Measurements from ENCODE around the gene CNKSR3.

Gene CNKSR3

DNA sequence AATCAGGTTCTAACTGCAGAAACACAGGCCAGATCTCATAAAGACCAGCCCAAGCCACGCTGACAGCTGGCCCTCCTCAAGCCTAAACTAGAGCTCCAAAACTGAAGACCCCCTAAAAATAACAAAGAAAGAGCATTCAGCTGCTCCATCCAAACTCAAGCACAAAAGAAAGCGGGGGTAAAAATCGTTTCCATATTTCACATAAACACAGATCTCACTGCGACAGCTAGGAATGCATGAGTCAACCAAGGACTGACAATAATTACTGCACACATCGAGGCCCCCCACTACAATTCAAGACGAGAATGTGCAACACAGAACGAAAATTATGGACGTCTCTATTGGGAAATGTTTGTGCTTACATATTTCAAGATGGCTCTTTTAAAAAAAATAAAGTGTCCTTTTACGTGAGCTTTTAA is 31.1 kb downstream of the CNKSR3 start:
- DNase-seq (ENCODE audit: low read depth): no peak

DNA sequence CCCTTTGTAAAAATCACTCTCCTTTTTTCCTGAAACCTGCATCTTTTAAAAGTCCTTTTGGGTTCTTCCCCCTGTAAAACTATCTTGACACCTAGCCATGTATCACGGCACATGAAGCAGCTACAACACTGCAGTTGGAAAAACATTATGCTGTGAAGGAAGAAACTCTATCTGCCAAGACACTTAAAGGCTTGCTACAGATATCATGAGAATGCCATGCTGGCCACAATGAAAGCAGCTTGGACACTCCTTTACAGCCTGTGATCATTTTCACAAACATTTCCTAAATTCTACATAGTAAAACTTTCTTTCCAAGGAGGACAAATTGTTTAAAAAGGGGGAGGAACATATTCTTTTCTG is 31.8 kb downstream of the CNKSR3 start:
- DNase-seq (ENCODE audit: low read depth): no peak

DNA sequence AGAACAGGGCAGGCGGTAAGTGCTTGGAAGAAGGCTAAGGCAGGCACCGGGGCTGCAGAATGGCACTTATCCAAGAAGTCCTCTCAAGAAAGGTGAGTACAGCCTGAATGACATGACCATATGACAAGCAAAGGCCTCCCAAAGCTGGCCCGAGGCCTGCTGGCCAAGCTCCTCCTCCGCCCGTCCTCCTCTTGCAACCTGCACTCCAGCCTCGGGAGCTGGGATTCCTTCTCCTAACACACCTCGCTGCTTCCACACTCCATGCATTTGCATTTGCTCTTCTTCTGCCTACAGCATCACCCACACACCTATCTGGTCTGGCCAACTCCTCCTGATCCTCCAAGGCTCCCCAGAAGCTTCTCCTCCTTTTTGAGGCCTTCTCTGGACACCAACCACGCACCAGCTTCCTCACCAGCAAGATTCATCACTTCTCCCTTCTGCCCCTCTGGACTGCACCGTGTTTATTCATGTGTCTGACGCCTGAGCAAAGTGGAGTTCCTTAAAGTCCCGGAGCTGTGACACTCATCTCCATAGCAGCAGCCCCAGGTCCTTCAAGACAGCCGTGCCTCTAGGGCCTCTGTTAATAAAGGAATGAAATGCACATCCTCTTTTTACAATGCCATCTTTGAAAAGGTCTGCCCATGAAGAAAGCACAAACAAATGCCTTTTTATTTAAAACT is 32.3 kb downstream of the CNKSR3 start:
- DNase-seq (ENCODE audit: low read depth): no peak

DNA sequence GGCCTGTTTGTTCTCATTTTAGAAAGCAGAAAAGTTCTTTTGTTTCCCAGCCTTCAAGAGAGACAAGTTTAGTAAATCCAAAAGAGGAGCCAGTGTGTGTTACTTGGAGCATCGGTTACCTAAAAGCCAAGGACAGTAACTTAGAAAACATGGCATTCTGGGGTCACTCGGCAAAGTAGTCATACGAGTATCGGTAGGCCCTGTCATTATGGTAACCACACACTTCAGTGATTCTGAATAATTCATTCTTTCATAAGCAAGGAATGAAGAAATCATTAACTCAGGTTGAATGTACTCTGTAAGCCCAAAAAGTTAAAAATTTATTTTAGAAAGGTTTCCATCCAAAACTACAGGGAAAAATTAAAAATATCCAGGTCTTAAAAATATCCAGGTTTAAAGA is 34.0 kb downstream of the CNKSR3 start:
- DNase-seq (ENCODE audit: low read depth): no peak

DNA sequence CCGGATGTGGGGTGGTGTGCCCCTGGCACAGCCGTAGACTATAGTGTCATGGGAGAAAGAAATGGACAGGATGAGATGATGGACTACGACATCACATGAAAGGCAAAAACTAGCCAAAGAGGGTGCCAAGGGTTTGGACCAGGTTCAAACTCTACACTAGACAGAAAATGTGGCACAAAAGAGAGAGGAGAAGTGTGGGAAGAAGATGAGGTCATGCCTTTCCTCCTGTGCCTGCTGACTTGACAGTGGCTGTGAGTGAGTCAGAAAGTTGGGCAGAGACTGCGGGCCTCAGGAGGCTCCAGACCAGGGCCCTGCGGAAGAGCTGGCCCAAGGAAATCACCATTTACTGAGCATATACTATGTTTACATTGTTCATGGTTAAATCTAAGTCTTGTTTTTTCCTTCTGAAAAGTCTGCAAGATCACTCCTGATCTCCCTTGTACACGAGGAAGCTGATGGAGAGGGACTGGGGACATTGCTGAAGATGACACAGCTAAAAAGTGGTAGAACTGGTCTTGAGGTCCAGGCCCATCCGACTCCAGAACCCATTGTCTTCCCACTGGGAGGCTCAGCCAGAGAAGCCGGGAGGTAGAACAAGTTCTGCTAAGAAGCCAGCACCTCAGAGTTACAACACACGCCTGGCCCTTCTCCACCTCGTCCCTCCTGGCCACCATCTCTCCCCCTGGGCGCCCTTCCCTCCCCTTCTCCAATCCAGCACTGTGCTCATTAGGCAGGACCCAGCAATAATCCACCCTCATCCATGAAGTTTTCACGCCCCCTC is 35.6 kb downstream of the CNKSR3 start:
- DNase-seq (ENCODE audit: low read depth): no peak

DNA sequence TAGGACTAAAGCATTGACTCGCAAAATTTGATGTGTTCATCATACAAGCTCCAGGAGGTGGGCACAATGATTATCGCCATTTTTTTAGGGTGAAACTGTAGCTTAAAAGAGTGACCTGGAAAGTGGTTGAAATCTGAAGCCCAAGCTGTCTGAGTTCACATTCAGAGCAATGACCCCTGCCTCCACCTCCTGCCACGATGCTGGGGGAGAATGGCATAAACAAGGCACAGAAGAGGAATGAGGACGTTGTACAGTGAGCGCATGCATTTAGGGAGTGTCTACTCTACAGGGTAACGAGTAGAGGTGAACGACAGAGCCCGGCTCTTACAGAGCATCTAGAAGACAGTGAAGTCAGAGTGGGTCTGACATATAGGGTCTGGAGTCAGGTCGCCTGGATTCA is 37.2 kb downstream of the CNKSR3 start:
- DNase-seq (ENCODE audit: low read depth): no peak

DNA sequence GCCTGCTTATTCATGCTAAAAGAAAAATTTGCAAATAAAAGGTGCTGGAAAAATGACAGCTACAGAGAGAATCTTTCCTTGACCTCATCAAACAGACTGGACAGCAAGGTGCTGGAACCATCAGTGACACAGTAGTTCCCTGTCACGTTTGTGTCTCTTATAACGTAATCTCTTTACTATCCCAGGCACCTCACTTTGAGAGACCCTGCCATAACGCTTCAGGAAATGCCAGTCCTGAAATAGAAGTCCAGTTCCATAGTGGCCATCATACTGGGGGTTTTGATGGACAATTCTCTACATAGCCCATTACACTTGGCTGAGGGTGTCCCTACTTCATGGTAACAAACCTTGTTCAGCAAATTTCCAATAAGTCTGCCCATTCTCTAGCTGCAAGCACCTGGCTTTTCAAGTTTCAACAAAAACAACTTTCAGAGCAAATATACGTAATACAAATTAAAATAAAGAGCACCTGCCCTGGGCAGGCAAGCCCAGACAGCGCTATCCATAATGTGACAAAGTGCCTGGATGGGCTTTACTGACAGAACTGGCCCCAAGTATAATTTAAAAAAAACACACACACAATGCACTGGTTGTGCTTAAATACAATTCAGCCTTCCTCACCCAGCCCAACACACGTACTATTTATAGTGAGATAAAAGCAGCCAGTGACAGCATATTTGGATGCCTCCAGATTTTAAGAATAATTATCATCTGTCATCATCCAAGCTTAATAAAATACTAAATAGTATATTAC is 38.7 kb downstream of the CNKSR3 start:
- no peak for DNase-seq (ENCODE audit: low read depth)

DNA sequence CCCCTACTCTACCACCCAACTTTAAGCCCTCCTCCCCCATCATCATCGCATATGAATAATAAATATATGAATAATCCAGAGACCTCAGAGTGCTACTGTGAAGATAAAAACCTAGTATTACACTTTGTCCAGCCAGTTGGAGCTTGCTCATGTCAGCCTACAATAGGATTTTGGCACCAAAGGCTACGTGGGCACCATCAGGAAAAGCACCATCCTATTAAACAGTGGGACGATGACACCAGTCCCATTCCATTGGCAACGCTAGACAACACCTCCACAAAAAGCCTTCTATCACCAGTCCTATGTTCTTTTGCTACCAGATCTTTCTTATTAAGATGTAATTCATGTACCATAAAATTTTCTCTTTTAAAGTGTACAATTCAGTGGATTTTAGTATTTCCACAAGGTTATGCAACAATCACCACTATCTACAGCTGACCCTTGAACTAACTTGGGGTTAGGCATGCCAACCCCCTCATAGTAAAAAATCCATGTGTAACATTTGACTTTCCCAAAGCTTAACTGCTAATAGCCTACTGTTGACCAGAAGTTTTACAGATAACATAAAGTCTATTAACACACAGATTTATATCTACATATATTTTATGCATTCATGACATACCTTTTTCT is 41.1 kb downstream of the CNKSR3 start:
- DNase-seq (ENCODE audit: low read depth): no peak

DNA sequence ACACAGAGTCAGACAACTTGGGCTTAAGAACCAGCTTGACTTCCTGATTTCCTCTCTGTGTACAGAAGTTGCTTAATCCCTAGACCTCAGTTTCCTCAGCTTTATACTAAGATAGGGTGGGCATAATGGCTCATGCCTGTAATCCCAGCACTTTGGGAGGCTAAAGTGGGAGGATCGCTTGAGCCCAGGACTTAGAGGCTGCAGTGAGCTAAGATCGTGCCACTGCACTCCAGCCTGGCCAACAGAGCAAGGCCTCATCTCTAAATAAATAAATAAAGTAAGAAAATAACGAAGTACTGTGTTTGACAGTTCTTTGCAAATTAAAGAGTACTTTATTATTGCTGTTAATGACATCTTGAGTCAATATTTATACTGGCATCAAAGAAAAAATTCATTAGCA is 41.7 kb downstream of the CNKSR3 start:
- DNase-seq (ENCODE audit: low read depth): no peak

DNA sequence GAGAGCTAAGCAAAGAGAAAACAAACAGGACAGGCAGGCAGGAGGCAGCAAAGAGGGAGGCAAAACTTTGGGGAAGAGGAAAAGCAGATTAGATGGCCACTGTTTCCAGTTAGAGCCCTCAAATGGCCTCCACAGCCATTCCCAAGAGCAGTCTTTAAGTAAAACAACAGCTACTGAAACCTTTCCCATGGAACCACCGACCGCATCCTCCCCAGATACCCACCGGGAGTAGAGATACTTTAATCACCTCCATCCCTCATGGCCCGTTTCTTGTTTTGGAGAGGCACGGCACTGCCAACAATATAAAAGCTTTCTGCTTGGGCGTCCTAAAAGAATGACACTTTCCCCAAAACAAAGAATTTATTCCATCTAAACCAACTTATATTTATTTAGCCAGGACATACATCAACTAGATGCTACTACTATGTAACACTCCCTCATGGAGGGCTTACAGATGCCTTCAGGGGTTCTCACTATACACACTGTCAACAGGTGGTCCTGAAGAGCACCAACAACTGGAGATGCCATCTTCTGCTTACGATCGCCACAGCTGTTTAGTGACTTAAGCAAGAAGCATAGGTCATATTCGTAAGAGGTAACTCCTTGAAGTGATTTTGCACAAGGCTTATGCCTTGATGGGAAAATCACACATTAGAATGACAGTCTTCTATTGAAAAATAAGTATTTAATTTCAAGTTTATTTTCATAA is 43.4 kb downstream of the CNKSR3 start:
- DNase-seq (ENCODE audit: low read depth): no peak

DNA sequence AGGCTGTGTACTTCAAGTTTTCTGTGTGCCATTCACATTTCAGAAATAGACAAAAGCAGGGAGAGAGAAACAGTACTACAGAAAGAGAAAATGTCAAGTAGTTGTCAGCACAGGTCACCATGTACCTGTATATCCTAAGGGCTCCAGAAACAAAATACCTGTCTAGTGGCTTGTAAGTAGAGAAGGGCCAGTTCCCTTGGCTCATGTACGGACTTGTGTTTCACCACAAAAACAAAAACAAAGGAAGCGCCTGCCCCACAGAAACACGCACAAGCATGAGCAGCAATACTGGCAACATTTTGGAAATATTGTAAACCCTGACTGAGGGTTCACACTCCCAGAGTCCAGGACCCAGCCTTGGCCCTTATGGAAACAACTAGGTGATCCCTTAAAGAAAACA is 44.3 kb downstream of the CNKSR3 start:
- no peak for DNase-seq (ENCODE audit: low read depth)

DNA sequence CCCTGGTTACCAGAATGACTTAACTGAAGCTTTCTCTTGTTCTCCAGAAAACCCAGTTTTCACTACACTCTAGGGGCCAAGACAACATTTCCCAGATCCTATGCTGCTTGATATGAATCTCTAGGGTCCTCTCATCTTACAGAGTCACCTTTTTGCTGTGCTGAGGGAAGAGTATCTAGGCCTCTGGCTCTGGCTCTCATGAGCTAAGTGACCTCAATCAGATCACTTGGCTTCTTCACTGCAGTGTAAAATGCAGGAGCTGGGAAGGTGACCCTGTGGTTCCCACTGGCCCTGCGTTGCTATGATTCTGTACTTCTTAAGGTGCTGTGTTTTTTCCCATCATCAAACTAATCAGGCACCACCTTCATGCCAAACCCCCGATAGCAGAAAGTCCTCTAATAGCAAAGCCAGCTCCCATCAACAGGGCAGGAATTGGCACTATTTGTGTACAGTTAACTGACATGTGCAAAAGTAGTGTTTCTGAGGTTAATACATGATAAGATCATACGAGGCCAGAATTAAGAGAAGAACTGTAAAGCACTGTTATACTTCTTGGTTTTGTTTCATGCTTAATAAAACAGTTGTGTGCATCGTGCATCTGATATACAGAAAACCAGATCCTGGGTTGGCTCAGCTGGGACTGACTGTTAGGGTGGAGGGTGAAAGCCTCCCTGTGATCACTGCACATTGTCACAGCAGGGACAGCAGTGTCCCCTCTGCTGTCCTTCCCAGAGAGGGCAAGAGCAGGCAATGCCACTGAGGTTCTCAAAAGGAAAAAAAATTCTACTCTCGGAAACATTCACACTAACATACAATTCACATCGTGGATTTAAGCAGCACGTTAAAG is 46.7 kb downstream of the CNKSR3 start:
- DNase-seq (ENCODE audit: low read depth): no peak

DNA sequence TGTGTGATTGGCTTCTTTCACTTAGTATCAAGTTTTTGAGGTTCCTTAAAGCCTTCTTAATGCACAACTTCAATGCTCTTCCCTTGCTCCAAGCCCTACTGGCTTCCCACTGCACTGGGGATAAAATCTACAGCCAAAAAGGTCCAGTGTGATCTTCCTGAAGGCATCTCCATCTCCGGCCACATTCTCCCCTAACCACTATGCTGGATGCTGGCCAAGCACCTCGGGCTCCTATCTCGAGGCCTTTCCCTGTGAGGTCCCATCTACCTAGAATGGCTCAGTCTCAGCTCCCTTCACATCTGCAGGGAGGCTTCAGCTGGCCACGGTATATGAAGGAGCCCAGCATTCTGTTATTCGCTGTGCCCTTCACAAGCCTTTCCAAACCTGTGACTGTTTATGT is 48.1 kb downstream of the CNKSR3 start:
- no peak for DNase-seq (ENCODE audit: low read depth)

DNA sequence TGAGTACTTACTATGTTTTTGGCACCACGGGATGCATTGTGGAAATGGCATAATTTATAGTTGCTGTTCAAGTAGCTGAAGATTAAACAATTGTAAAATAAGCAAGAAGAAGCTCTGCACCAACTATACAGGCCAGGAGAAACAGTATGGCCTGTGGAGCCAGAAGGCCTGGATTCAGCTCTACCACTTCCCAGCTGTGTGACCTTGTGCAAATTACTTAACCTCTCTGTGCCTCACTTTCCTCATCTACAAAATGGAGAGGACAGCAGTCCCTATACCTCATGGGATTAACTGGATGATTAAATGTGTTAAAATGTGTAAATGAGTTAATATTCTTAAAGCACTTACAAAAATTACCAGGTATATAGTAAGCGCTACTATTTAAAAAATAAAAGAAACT is 49.1 kb downstream of the CNKSR3 start:
- no peak for DNase-seq (ENCODE audit: low read depth)

DNA sequence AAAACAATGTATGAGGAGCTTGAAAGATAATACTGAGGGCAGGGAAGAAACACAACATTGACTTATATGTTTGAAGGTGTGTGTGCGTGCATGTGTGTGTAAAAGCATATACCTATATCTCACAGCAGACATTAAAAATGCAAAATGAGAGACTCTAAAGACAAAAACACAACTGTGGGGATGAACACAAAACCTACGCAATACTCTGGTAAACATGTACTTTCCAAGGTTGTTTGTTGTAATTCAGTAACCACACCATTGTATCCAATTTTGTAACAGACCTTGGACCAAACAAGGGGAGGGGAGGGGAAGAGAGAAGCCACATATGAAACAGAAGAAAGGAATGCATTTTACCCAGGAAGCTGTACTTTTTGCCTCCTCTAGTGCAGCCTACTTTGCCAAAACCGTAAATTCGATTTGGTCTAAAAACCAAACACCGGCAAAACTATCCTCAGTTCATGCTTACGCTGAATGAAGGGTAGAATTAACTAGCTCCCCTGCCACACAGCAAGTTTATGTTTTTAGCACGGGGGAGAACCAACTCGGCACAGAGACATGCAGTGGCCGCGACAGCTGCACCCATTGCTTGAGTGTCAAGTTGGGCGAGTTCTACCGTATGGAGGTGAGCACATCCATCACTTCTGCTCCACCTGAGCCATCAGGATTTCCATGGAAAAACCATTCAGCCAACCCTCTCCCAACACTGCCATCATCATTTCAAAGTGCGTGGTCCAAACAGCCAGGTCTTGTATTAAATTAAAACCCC is 50.0 kb downstream of the CNKSR3 start:
- DNase-seq (ENCODE audit: low read depth): no peak

DNA sequence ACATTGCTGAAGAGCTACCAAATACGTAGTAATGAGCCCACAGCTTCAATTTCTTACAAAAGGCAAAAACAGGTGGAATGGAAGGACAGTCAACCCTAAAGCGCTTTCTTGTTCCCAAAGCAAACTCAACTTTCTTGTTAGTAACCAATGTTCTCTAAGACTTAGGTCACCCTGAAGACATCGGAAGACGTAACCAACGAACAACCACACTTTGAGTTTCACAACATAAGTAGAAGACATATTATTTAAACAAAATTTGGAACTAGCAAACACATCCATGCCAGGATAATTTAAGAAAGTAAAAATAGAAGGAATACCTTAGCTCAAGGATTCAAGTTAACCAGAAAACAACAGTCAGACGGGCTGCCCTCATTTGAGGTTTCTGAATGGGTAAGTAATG is 51.0 kb downstream of the CNKSR3 start:
- no peak for DNase-seq (ENCODE audit: low read depth)

DNA sequence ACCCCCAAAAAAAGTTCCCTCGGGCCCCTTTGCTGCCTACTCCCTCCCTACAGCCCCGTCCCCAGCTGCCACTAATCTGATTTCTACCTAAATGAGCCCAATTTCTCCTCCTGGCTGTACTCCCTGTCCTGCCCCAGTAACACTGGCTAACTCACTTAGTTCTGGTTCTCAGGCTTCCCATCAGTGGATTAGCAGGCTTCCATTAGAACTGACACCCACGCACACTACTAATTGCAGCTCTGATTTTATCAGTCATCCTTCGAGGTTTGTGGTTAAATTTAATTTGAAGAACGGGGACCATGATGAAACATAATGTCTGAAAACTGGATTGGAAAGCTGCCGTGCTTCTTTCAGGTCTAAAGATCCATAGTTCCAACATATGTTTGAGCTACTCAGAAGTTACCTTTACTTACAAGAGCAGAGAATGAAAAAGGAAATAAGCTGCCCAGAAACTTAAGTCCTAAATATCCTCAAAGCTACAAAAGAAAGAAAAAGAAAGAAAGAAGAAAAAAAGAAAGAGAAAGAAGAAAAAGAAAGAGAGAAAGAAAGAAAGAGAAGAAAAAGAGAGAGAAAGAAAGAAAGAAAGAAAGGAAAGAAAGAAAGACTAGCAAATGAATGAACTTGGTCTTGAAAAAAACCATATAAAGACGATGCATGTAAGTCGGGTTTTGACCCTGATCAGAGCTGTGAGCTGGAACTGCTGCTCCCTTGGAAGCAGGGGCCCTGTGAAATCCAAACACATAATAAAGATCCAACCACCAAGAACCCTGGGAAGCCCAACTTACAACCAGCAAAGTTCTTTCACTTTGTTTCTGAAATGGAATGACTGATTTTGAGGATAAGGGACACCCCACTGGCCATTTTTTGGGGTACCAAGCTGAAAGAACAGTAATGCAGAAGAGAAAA is 51.7 kb downstream of the CNKSR3 start:
- no peak for DNase-seq (ENCODE audit: low read depth)

DNA sequence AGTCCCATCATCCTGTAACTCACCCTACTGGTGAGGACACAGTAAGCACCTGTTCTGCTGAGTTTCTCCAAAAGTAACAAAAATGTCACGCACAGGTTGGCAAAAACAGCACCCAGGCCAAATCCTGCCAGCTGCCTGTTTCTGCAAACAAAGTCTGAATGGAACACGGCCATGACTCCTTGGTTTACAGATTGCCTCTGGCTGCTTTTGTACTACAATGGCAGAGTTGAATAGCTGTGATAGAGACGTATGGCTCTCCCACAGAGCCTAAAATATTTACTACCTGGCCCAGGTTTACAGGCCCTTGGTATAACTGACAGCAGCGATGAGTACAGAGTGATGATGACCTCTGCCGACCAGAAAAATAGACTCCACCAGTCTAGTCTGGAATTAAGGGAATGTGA is 52.6 kb downstream of the CNKSR3 start:
- no peak for DNase-seq (ENCODE audit: low read depth)

DNA sequence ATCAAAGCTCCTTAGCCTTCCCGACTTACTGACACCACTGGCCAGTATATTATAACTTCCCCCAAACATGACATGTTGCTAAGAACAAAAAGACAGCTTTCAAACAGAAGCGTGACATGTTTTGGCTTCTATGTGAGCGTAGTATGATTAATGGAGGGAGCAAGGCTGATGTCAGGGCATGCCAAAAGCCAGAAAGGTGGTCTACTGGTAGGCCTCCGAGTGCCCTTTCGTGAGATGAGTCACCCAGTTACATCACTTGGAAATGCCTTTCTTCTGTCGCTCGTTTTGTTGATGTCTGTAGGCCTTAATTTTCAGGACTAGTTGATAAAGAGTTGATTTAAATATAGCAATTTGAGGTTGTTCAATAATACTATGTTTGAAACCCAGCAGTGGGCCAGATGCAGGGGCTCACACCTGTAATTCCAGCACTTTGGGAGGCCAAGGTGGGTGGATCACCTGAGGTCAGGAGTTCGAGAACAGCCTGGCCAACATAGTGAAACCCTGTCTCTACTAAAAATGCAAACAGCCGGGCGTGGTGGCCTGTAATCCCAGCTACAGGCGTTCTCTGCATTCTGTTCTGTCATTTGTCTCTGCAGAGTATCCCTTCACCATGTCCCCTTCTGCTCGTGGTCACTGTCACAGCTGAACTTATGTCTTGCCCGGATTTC is 53.3 kb downstream of the CNKSR3 start:
- no peak for DNase-seq (ENCODE audit: low read depth)

All from activated T-cell treated with anti-CD3 and anti-CD28 coated beads for 1 hour (primary cell).